HepG2 (cell line): ENCODE results near the gene CNTROB. TPM values are rescaled to one million over a fixed set of nuclear protein-coding genes. Genes with fewer than 3 reads are reported as not detected.

Experiments
- ATAC-seq: fragments of 200-7000 bp; cut with Tn5 transposase; 3 replicates; pipeline ENCODE4 v1.9.1; 2020; ENCODE audit warnings: mild to moderate bottlenecking, moderate library complexity
- BruUV-seq: library from RNA; stranded (reverse); fragments of 400-500 nt; replicated peaks from 2 replicates; lab custom pipeline; 2021; lab: Mats Ljungman, UMichigan
- CTCF ChIA-PET: fragments of 300-600 bp; formaldehyde crosslinking; extraction: SDS; loops from one replicate; lab custom pipeline; 2021; ENCODE audit warnings: low total read pairs, inconsistent platforms, low intra/inter-chr PET ratio; lab: Yijun Ruan, JAX
- POLR2A ChIA-PET: fragments of 350-600 bp; sonication (Branson Sonifier 250); formaldehyde crosslinking; loops from one replicate; lab custom pipeline; 2020; ENCODE audit warnings: antibody characterized with exemption, inconsistent platforms; lab: Yijun Ruan, JAX
- DNase-seq: peaks from one replicate; pipeline ENCODE4 v3.0.0-alpha.2; 2015; ENCODE audit warnings: low spot score
- FAIRE-seq: peaks from 3 replicates; lab custom pipeline; 2011; peaks lifted over from hg19 to GRCh38; lab: Jason Lieb, UNC
- H2AFZ ChIP-seq: one replicate; pipeline ENCODE4 v1.6.1; 2011; ENCODE audit warnings: low read length, inconsistent platforms
- H3K27ac ChIP-seq: fragments of 300-600 bp; 3 replicates; pipeline ENCODE4 v1.8.0; 2011; ENCODE audit warnings: mixed run types, mild to moderate bottlenecking, mixed read lengths, low read length, inconsistent platforms; ENCODE audit not compliant: insufficient read depth; ENCODE audit errors: extremely low read length
- H3K27me3 ChIP-seq, 2 experiments: fragments of 200-600 bp in 1 of 2; 2 replicates in 1 of 2; 3 replicates in 1 of 2; pipeline versions ENCODE4 v1.6.0 to v1.8.0; 2011; ENCODE audit warnings: low read length in 2 of 2, mild to moderate bottlenecking in 2 of 2, moderate library complexity in 2 of 2, inconsistent platforms in 1 of 2; ENCODE audit not compliant: insufficient read depth in 2 of 2, control insufficient read depth in 1 of 2
- H3K36me3 ChIP-seq, 2 experiments: fragments of 200-600 bp in 1 of 2; replicated peaks in 1 of 2; 2 replicates in 1 of 2; 3 replicates in 1 of 2; pipeline versions ENCODE4 v1.5.1 to v1.8.0; 2011; ENCODE audit warnings: low read length in 2 of 2, inconsistent platforms in 1 of 2; ENCODE audit not compliant: insufficient read depth in 2 of 2, control insufficient read depth in 1 of 2
- H3K4me1 ChIP-seq: 2 replicates; pipeline ENCODE4 v1.5.1; 2012; ENCODE audit warnings: low read length, inconsistent platforms; ENCODE audit not compliant: insufficient read depth
- H3K4me2 ChIP-seq: 2 replicates; pipeline ENCODE4 v1.6.0; 2011; ENCODE audit warnings: low read depth, low read length, inconsistent platforms
- H3K4me3 ChIP-seq, 3 experiments: fragments of 200-600 bp in 1 of 3; sonication (generic), shearing (Covaris generic) in 1 of 3; replicated peaks in 1 of 3; 2 replicates each; pipeline ENCODE4 v1.5.1; 2011 to 2016; ENCODE audit warnings: low read length in 3 of 3, inconsistent platforms in 2 of 3, low read depth in 2 of 3, mild to moderate bottlenecking in 2 of 3, control low read depth in 1 of 3, mixed read lengths in 1 of 3; ENCODE audit not compliant: insufficient read depth in 1 of 3
- H3K79me2 ChIP-seq: one replicate; pipeline ENCODE4 v1.6.1; 2011; ENCODE audit warnings: low read length, inconsistent platforms; ENCODE audit not compliant: insufficient read depth
- H3K9ac ChIP-seq: 2 replicates; pipeline ENCODE4 v1.6.0; 2011; ENCODE audit warnings: mild to moderate bottlenecking, low read depth, low read length, inconsistent platforms; ENCODE audit not compliant: insufficient read depth
- H3K9me3 ChIP-seq: 2 replicates; pipeline ENCODE4 v1.5.1; 2012; ENCODE audit warnings: mild to moderate bottlenecking, low read length
- H4K20me1 ChIP-seq: 2 replicates; pipeline ENCODE4 v1.6.0; 2011; ENCODE audit warnings: inconsistent platforms, mild to moderate bottlenecking, low read length, moderate library complexity; ENCODE audit not compliant: insufficient read depth
- DBP ChIP-seq: sonication (generic); formaldehyde crosslinking; IDR thresholded peaks from 2 replicates; pipeline ENCODE4 v1.4.0; 2020; ENCODE audit warnings: missing genetic modification reagents; ENCODE audit errors: not compliant biosample characterization
- ETV6 ChIP-seq: sonication (generic); formaldehyde crosslinking; conservative IDR thresholded peaks from 2 replicates; pipeline ENCODE4 v1.4.0; 2020; ENCODE audit warnings: missing genetic modification reagents
- FOXK1 ChIP-seq: sonication (generic); formaldehyde crosslinking; IDR thresholded peaks from 2 replicates; pipeline ENCODE4 v1.4.0; 2020; ENCODE audit warnings: low read depth, missing genetic modification reagents, borderline replicate concordance
- GMEB1 ChIP-seq: sonication (generic); formaldehyde crosslinking; IDR thresholded peaks from 2 replicates; pipeline ENCODE4 v1.5.1; 2020; ENCODE audit warnings: missing genetic modification reagents, mild to moderate bottlenecking, borderline replicate concordance
- KDM1A ChIP-seq: IDR thresholded peaks from 2 replicates; pipeline ENCODE4 v1.6.1; 2016; ENCODE audit warnings: missing compliant biosample characterization
- MAFF ChIP-seq: IDR thresholded peaks from 2 replicates; pipeline ENCODE4 v1.6.1; 2011; ENCODE audit warnings: low read depth, low read length, improper control_type of control experiment
- MAFK ChIP-seq, 2 experiments: IDR thresholded peaks in 1 of 2; conservative IDR thresholded peaks in 1 of 2; 2 replicates each; pipeline ENCODE4 v1.6.1; 2011; ENCODE audit warnings: improper control_type of control experiment in 2 of 2, low read length in 2 of 2
- NFKB2 ChIP-seq: sonication (generic); formaldehyde crosslinking; IDR thresholded peaks from 2 replicates; pipeline ENCODE4 v1.4.0; 2020; ENCODE audit warnings: missing genetic modification reagents, borderline replicate concordance
- THAP9 ChIP-seq: sonication (generic); formaldehyde crosslinking; IDR thresholded peaks from 2 replicates; pipeline ENCODE4; 2020; ENCODE audit warnings: missing genetic modification reagents, mild to moderate bottlenecking, borderline replicate concordance
- ZBTB43 ChIP-seq: sonication (generic); formaldehyde crosslinking; conservative IDR thresholded peaks from 2 replicates; pipeline ENCODE4 v1.4.0; 2020; ENCODE audit warnings: missing genetic modification reagents
- ZNF292 ChIP-seq: sonication (generic); formaldehyde crosslinking; IDR thresholded peaks from 2 replicates; pipeline ENCODE4 v1.8.1; 2022; ENCODE audit warnings: mild to moderate bottlenecking, low read depth, missing genetic modification reagents, borderline replicate concordance
- ZNF543 ChIP-seq: sonication (generic); formaldehyde crosslinking; IDR thresholded peaks from 2 replicates; pipeline ENCODE4 v1.4.0; 2020; ENCODE audit warnings: mild to moderate bottlenecking, missing genetic modification reagents
- ZNF749 ChIP-seq: sonication (generic); formaldehyde crosslinking; IDR thresholded peaks from 2 replicates; pipeline ENCODE4 v1.8.0; 2022; ENCODE audit warnings: mild to moderate bottlenecking, missing genetic modification reagents, moderate library complexity, borderline replicate concordance
- WGBS: methylation state at CpG from one replicate; pipeline ENCODE4 v1.1.6; 2017; ENCODE audit warnings: low lambda C conversion rate; 5-methylcytosine and 5-hydroxymethylcytosine counted together
- in situ Hi-C: cut with HindIII; loops from 2 replicates; pipeline ENCODE4 v1.10.0; 2017; ENCODE audit warnings: low pct_unique_long_range_greater_than_20kb; ENCODE audit not compliant: extremely low pct_ligation_motif_present
- intact Hi-C: fragments of 100-400 bp; cut with micrococcal nuclease; formaldehyde crosslinking; loops from one replicate; pipeline ENCODE4 v1.10.0; 2022; ENCODE audit not compliant: unreplicated experiment
- polyA plus RNA-seq, 8 experiments: library from polyadenylated mRNA; depleted of rRNA in 3 of 8; stranded (reverse) in 7 of 8; unstranded in 1 of 8; fragments of >200 nt; fragmentation: Illumina TruSeq in 4 of 8; extraction: Trizol in 4 of 8; gene quantifications; 2 replicates each; pipeline versions ENCODE4 v1.2.1 to v1.2.3, GENCODE V29; 2011 to 2016; ENCODE audit warnings: low read depth in 4 of 8, missing spikeins in 1 of 8, mixed read lengths in 1 of 8; ENCODE audit not compliant: insufficient read depth in 1 of 8
- total RNA-seq, 5 experiments: library from RNA; depleted of rRNA; stranded (reverse); fragments of >200 nt; fragmentation: Illumina TruSeq; extraction: Trizol; gene quantifications; 2 replicates each; pipeline ENCODE4 v1.2.3, GENCODE V29; 2016; ENCODE audit warnings: low read depth in 1 of 5

The CNTROB gene
- total and polyA plus RNA-seq, 2 of the 13 experiments (the other 11 are each of a cell fraction or from before 2014, with no cell fraction given) = 21.2 to 24.1 TPM

- H3K4me2 ChIP-seq = no peak overlapping the region
- intact Hi-C loops = no loop called here
- H2AFZ ChIP-seq = no peak overlapping the region
- FAIRE-seq (no peak), ATAC-seq (no peak), DNase-seq (no peak)
- peaks cover 31% of the 10 kb centered on the region for H3K4me1 ChIP-seq
- CTCF ChIA-PET = no interaction called here
- no peak overlapping the region for H3K9ac ChIP-seq
- H3K36me3 ChIP-seq = peaks cover 0 to 2% of the 10 kb centered on the region in 2 experiments; a peak in 1 of 5 replicates
- in situ Hi-C loops = no loop called here
- H3K27me3 ChIP-seq = no peaks in the 10 kb centered on the region
- no TSS peak for BruUV-seq
- no peaks in the 10 kb centered on the region for H3K79me2 ChIP-seq
- POLR2A ChIA-PET = no interaction called here
- no peaks in the 10 kb centered on the region for H4K20me1 ChIP-seq
- no peaks in the 10 kb centered on the region for H3K9me3 ChIP-seq
- H3K27ac ChIP-seq = no peak overlapping the region
- WGBS = 91% methylated on average over 14 of the region's 15 CpGs
- H3K4me3 ChIP-seq = no peak overlapping the region
- TF ChIP-seq DBP (CRISPR knock-in tag) (no peak), ZNF749 (CRISPR knock-in tag) (no peak), KDM1A (CRISPR knock-in tag) (no peak), MAFF (no peak), THAP9 (CRISPR knock-in tag) (no peak), FOXK1 (CRISPR knock-in tag) (no peak), ZBTB43 (CRISPR knock-in tag) (no peak), ETV6 (CRISPR knock-in tag) (no peak), ZNF543 (CRISPR knock-in tag) (no peak), GMEB1 (no peak), MAFK (conservative IDR thresholded peaks at IDR 0.05 in 1 of 2, IDR thresholded peaks at IDR 0.05 in 1 of 2; ENCODE audit: low read length in 2 of 2) (no peak), ZNF292 (no peak), NFKB2 (CRISPR knock-in tag) (no peak)
Observed at GRCh38 chr17:7893187-7893880, 38.7 kb upstream of the CNTROB start.
